Fibroblast of lung (primary cell): Measurements from ENCODE around the gene TTC39B. TPM values are rescaled to one million over a fixed set of nuclear protein-coding genes. Genes with fewer than 3 reads are reported as not detected.

Source experiments
- DNase-seq, 2 donors: peaks; one replicate each; pipeline versions ENCODE4 v3.0.0 to v3.0.0-alpha.2; 2010; ENCODE audit warnings: low read depth in 2 of 2
- H2AFZ ChIP-seq: 2 replicates; pipeline ENCODE4 v1.5.1; 2012; ENCODE audit warnings: low read length, control low read depth, inconsistent platforms
- H3K27ac ChIP-seq: 2 replicates; pipeline ENCODE4 v1.5.1; 2011; ENCODE audit warnings: low read length, control low read depth; ENCODE audit not compliant: insufficient read depth
- H3K27me3 ChIP-seq: 2 replicates; pipeline ENCODE4 v1.5.1; 2011; ENCODE audit warnings: mild to moderate bottlenecking, low read length; ENCODE audit not compliant: control insufficient read depth, insufficient read depth
- H3K36me3 ChIP-seq: 2 replicates; pipeline ENCODE4 v1.5.1; 2011; ENCODE audit warnings: low read length; ENCODE audit not compliant: control insufficient read depth, insufficient read depth
- H3K4me1 ChIP-seq: 2 replicates; pipeline ENCODE4 v1.5.1; 2011; ENCODE audit warnings: low read length; ENCODE audit not compliant: control insufficient read depth, insufficient read depth; ENCODE audit errors: extremely low read depth
- H3K4me2 ChIP-seq: 2 replicates; pipeline ENCODE4 v1.5.1; 2011; ENCODE audit warnings: low read length, control low read depth; ENCODE audit not compliant: insufficient read depth; ENCODE audit errors: extremely low read depth
- H3K4me3 ChIP-seq, 4 experiments: fragments of 200-600 bp in 1 of 4; sonication (generic) in 1 of 4; replicated peaks in 1 of 4; 2 replicates each; pipeline ENCODE4 v1.5.1; 2011 to 2016; ENCODE audit warnings: low read length in 4 of 4, low read depth in 3 of 4, mild to moderate bottlenecking in 3 of 4, control low read depth in 2 of 4, inconsistent platforms in 1 of 4, mixed read lengths in 1 of 4; ENCODE audit not compliant: insufficient read depth in 1 of 4; ENCODE audit errors: control extremely low read depth in 1 of 4
- H3K79me2 ChIP-seq: 2 replicates; pipeline ENCODE4 v1.5.1; 2012; ENCODE audit warnings: mild to moderate bottlenecking, low read length, inconsistent platforms; ENCODE audit not compliant: control insufficient read depth, insufficient read depth
- H3K9ac ChIP-seq: 2 replicates; pipeline ENCODE4 v1.5.1; 2011; ENCODE audit warnings: mild to moderate bottlenecking, low read length, control low read depth; ENCODE audit not compliant: insufficient read depth
- H3K9me3 ChIP-seq: 2 replicates; pipeline ENCODE4 v1.5.1; 2012; ENCODE audit warnings: low read depth, low read length; ENCODE audit not compliant: control insufficient read depth, insufficient read depth
- H4K20me1 ChIP-seq: 2 replicates; pipeline ENCODE4 v1.5.1; 2011; ENCODE audit warnings: low read length; ENCODE audit not compliant: control insufficient read depth, insufficient read depth; ENCODE audit errors: extremely low read depth
- CTCF ChIP-seq, 2 donors: IDR thresholded peaks in 1 of 2; conservative IDR thresholded peaks in 1 of 2; 1 replicate in 1 of 2; 2 replicates in 1 of 2; pipeline ENCODE4 v1.5.1; 2011 to 2012; ENCODE audit warnings: low read length in 2 of 2, control low read depth in 1 of 2, inconsistent platforms in 1 of 2, low read depth in 1 of 2, mild to moderate bottlenecking in 1 of 2
- EZH2 ChIP-seq: IDR thresholded peaks from 2 replicates; pipeline ENCODE4 v1.5.1; 2012; ENCODE audit warnings: low read length, control low read depth, mild to moderate bottlenecking; ENCODE audit errors: missing control alignments
- polyA plus RNA-seq, 2 donors: library from polyadenylated mRNA; depleted of rRNA in 1 of 2; stranded (reverse) in 1 of 2; unstranded in 1 of 2; fragments of >200 nt; gene quantifications; 2 replicates each; pipeline ENCODE4 v1.2.1, GENCODE V29; 2011 to 2012; ENCODE audit warnings: missing spikeins in 1 of 2
- total RNA-seq: library from RNA; depleted of rRNA; stranded (reverse); fragments of >200 nt; gene quantifications from 2 replicates; pipeline ENCODE4 v1.2.1, GENCODE V29; 2014

Gene TTC39B
- total and polyA plus RNA-seq, 2 donors (not counting 1 experiment from before 2014, with no cell fraction given): 6.2 to 16.8 TPM

GRCh38 chr9:15253197-15253596 is 53.8 kb downstream of the TTC39B start:
- Histone ChIP-seq H3K36me3 (no peaks in the 10 kb centered on the region), H4K20me1 (no peaks in the 10 kb centered on the region), H3K9me3 (no peaks in the 10 kb centered on the region), H3K4me2 (no peak overlapping the region), H3K4me3 (no peak overlapping the region), H3K79me2 (no peaks in the 10 kb centered on the region), H3K9ac (no peak overlapping the region), H3K27me3 (no peaks in the 10 kb centered on the region), H2AFZ (no peak overlapping the region), H3K4me1 (peaks cover 6% of the 10 kb centered on the region), H3K27ac (no peak overlapping the region)
- TF ChIP-seq EZH2: no peak
- peak in 1 of 2 donors; percentile 57 for DNase-seq

- Histone ChIP-seq H3K4me2 (peak overlapping the region; percentile 45), H3K9ac (no peak overlapping the region), H3K9me3 (no peaks in the 10 kb centered on the region), H3K27ac (peak overlapping the region; percentile 18), H2AFZ (no peak overlapping the region), H3K36me3 (no peaks in the 10 kb centered on the region), H3K27me3 (no peaks in the 10 kb centered on the region), H3K79me2 (no peaks in the 10 kb centered on the region), H4K20me1 (no peaks in the 10 kb centered on the region), H3K4me1 (peaks cover 6% of the 10 kb centered on the region), H3K4me3 (no peak overlapping the region)
- TF ChIP-seq CTCF (conservative IDR thresholded peaks at IDR 0.05 in 1 of 2, IDR thresholded peaks at IDR 0.05 in 1 of 2; ENCODE audit: low read depth in 1 of 2, low read length in 2 of 2) (no peak), EZH2 (no peak)
- DNase-seq: no peak
Observed at GRCh38 chr9:15249981-15250380, 57.0 kb downstream of the TTC39B start.

- Histone ChIP-seq H2AFZ (no peak overlapping the region), H3K4me3 (no peak overlapping the region), H3K9ac (no peak overlapping the region), H3K36me3 (no peaks in the 10 kb centered on the region), H3K79me2 (no peaks in the 10 kb centered on the region), H3K27ac (peak overlapping the region; percentile 13), H3K27me3 (no peaks in the 10 kb centered on the region), H3K4me1 (peaks cover 6% of the 10 kb centered on the region), H3K4me2 (peak overlapping the region; percentile 1), H3K9me3 (no peaks in the 10 kb centered on the region), H4K20me1 (no peaks in the 10 kb centered on the region)
- no peak for TF ChIP-seq CTCF (conservative IDR thresholded peaks at IDR 0.05 in 1 of 2, IDR thresholded peaks at IDR 0.05 in 1 of 2; ENCODE audit: low read depth in 1 of 2, low read length in 2 of 2)
- TF ChIP-seq EZH2: no peak
- DNase-seq: peak; percentile 65 to 76
Observed at GRCh38 chr9:15249042-15249818, 57.8 kb downstream of the TTC39B start.
